ENCODE measurements around the gene ACTN4. TPM values are rescaled to one million over a fixed set of nuclear protein-coding genes. Genes with fewer than 3 reads are reported as not detected.

Gene ACTN4
- total and polyA plus RNA-seq, 2 donors (not counting 1 experiment from before 2014, with no cell fraction given) = 127 to 683 TPM

DNA sequence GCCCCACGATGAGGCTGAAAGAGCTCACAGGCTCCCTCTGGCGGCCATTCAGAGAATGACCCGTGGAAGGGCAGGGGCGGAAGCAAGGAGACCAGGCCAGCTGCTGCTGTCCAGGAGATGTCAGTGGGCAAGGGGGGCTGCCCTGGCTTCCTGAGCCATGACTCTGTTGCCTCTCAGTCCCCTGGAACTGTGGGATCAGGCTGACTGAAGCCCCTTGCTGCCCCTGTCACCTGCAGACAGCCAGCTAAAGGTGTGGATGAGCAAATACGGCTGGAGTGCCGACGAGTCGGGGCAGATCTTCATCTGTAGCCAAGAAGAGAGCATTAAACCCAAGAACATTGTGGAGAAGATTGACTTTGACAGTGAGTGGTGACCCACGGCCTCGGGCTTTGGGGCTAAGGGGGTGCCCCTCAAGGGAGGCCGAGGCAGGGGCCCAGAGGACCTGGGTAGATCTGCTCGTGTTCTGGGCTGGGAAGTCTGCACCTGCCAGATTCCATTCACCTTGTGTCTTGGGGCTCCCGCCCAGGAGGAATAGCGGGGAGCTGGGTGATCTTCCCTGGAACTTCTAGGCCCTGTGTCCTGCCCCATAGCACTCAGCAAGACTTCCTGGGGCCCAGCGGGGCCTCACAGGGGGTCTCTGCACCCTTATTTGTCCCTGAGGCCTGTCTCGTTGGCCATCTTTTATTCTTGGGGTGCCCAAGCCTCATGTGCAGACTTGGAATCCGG, 12.5 kb upstream of the ACTN4 start:
- TF ChIP-seq, protein P1, sequence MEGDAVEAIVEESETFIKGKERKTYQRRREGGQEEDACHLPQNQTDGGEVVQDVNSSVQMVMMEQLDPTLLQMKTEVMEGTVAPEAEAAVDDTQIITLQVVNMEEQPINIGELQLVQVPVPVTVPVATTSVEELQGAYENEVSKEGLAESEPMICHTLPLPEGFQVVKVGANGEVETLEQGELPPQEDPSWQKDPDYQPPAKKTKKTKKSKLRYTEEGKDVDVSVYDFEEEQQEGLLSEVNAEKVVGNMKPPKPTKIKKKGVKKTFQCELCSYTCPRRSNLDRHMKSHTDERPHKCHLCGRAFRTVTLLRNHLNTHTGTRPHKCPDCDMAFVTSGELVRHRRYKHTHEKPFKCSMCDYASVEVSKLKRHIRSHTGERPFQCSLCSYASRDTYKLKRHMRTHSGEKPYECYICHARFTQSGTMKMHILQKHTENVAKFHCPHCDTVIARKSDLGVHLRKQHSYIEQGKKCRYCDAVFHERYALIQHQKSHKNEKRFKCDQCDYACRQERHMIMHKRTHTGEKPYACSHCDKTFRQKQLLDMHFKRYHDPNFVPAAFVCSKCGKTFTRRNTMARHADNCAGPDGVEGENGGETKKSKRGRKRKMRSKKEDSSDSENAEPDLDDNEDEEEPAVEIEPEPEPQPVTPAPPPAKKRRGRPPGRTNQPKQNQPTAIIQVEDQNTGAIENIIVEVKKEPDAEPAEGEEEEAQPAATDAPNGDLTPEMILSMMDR (conservative IDR thresholded peaks at IDR 0.05 in 1 of 2, IDR thresholded peaks at IDR 0.05 in 1 of 2; ENCODE audit: low read depth in 1 of 2, low read length in 2 of 2) = peak; percentile 86 to 92
- TF ChIP-seq EZH2 (IDR thresholded peaks at IDR 0.05; ENCODE audit: low read length, missing control alignments) = no peak
- no peaks in the 10 kb centered on the region for H4K20me1 ChIP-seq (ENCODE audit: control insufficient read depth, extremely low read depth, insufficient read depth, low read length)
- no peaks in the 10 kb centered on the region for H3K79me2 ChIP-seq (ENCODE audit: control insufficient read depth, insufficient read depth, low read length)
- no peaks in the 10 kb centered on the region for H3K4me1 ChIP-seq (ENCODE audit: control insufficient read depth, extremely low read depth, insufficient read depth, low read length)
- no peak overlapping the region for H2AFZ ChIP-seq (ENCODE audit: low read length)
- H3K9me3 ChIP-seq (ENCODE audit: control insufficient read depth, insufficient read depth, low read depth, low read length) = no peaks in the 10 kb centered on the region
- H3K27me3 ChIP-seq (ENCODE audit: control insufficient read depth, insufficient read depth, low read length) = no peaks in the 10 kb centered on the region
- H3K27ac ChIP-seq (ENCODE audit: insufficient read depth, low read length) = peak overlapping the region; percentile 19
- H3K4me2 ChIP-seq (ENCODE audit: extremely low read depth, insufficient read depth, low read length) = no peak overlapping the region
- peaks cover 16% of the 10 kb centered on the region for H3K36me3 ChIP-seq (ENCODE audit: control insufficient read depth, insufficient read depth, low read length)
- H3K9ac ChIP-seq (ENCODE audit: insufficient read depth, low read length) = no peak overlapping the region
- H3K4me3 ChIP-seq (replicated peaks in 1 of 4; ENCODE audit: control extremely low read depth in 1 of 4, insufficient read depth in 1 of 4, low read depth in 3 of 4, low read length in 4 of 4) = no peak overlapping the region
- DNase-seq (ENCODE audit: low read depth in 2 of 2) = peak; percentile 30 to 64

DNA sequence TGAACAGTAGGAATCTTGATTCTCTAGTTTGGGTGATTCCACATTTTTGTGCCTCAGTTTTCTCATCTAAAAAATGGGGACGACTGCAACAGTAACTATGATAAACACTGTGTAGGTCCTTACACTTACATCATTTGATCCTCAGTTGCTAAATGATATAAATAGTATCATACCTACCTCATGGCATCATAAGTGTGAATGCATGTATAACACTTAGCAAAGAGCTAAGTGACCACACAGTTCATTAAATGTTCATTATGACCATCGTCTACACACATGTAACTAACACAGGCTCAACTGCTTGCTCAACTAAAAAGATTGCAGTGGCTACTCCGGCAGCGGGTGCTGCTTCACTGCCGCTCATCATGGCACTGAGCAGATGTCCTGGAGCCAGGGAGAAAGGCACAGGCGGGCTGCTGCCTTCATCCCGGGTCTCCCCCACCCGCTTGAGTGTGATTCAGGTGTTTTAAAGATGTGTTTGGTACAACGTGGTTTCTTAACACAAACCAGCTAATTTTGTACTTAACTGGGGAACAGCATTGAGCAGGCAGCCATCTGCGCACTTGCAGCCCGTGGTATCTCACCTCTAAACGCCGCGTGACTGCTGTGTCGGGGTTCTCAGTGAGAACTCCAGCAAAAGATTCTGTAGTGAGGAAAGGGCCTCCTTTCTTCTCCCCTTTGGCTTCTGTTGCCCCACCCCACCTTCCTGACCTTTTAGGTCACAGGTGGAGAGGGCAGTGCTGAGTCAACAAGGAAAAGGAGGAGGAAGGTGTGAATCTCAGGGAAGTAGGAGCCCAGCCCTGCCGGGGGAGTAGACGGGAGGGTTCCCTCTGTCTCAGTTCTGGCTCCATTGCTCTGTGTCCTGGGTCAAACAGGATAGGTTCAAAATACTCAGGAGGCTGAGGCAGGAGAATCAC, 11.7 kb upstream of the ACTN4 start:
- TF ChIP-seq, protein P1 (conservative IDR thresholded peaks at IDR 0.05 in 1 of 2, IDR thresholded peaks at IDR 0.05 in 1 of 2; ENCODE audit: low read depth in 1 of 2, low read length in 2 of 2) = no peak
- no peak for TF ChIP-seq EZH2 (IDR thresholded peaks at IDR 0.05; ENCODE audit: low read length, missing control alignments)
- H3K9me3 ChIP-seq (ENCODE audit: control insufficient read depth, insufficient read depth, low read depth, low read length) = no peaks in the 10 kb centered on the region
- peaks cover 16% of the 10 kb centered on the region for H3K36me3 ChIP-seq (ENCODE audit: control insufficient read depth, insufficient read depth, low read length)
- H3K9ac ChIP-seq (ENCODE audit: insufficient read depth, low read length) = no peak overlapping the region
- no peak for DNase-seq (ENCODE audit: low read depth in 2 of 2)
- no peaks in the 10 kb centered on the region for H3K4me1 ChIP-seq (ENCODE audit: control insufficient read depth, extremely low read depth, insufficient read depth, low read length)
- H3K79me2 ChIP-seq (ENCODE audit: control insufficient read depth, insufficient read depth, low read length) = no peaks in the 10 kb centered on the region
- no peak overlapping the region for H3K4me3 ChIP-seq (replicated peaks in 1 of 4; ENCODE audit: control extremely low read depth in 1 of 4, insufficient read depth in 1 of 4, low read depth in 3 of 4, low read length in 4 of 4)
- H2AFZ ChIP-seq (ENCODE audit: low read length) = no peak overlapping the region
- no peaks in the 10 kb centered on the region for H3K27me3 ChIP-seq (ENCODE audit: control insufficient read depth, insufficient read depth, low read length)
- H3K27ac ChIP-seq (ENCODE audit: insufficient read depth, low read length) = no peak overlapping the region
- no peaks in the 10 kb centered on the region for H4K20me1 ChIP-seq (ENCODE audit: control insufficient read depth, extremely low read depth, insufficient read depth, low read length)
- H3K4me2 ChIP-seq (ENCODE audit: extremely low read depth, insufficient read depth, low read length) = no peak overlapping the region

DNA sequence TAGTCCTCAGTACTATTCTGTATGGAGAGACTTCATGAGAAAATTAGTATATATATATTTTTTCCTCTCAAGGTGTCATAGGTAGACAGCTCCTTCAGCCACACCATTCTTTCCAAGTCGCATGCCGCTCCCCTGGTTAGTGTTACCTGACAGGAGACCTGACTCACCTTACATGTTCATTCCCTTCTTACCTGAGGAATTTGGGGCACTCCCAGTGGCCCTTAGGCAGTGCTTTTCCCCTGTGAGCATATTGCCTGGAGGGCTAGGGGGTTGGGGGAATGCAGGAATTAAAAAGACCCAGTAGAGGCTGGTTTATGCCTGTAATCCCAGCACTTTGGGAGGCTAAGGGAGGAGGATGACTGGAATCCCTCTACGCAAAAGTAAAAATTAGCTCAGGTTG, 9.0 kb upstream of the ACTN4 start:
- Histone ChIP-seq H2AFZ (ENCODE audit: low read length) (no peak overlapping the region), H3K9ac (ENCODE audit: insufficient read depth, low read length) (no peak overlapping the region), H3K27me3 (ENCODE audit: control insufficient read depth, insufficient read depth, low read length) (no peaks in the 10 kb centered on the region), H4K20me1 (ENCODE audit: control insufficient read depth, extremely low read depth, insufficient read depth, low read length) (no peaks in the 10 kb centered on the region), H3K4me2 (ENCODE audit: extremely low read depth, insufficient read depth, low read length) (no peak overlapping the region), H3K9me3 (ENCODE audit: control insufficient read depth, insufficient read depth, low read depth, low read length) (no peaks in the 10 kb centered on the region), H3K4me1 (ENCODE audit: control insufficient read depth, extremely low read depth, insufficient read depth, low read length) (no peaks in the 10 kb centered on the region), H3K36me3 (ENCODE audit: control insufficient read depth, insufficient read depth, low read length) (peaks cover 11% of the 10 kb centered on the region), H3K79me2 (ENCODE audit: control insufficient read depth, insufficient read depth, low read length) (no peaks in the 10 kb centered on the region), H3K27ac (ENCODE audit: insufficient read depth, low read length) (no peak overlapping the region), H3K4me3 (replicated peaks in 1 of 4; ENCODE audit: control extremely low read depth in 1 of 4, insufficient read depth in 1 of 4, low read depth in 3 of 4, low read length in 4 of 4) (no peak overlapping the region)
- DNase-seq (ENCODE audit: low read depth in 2 of 2) = no peak
- TF ChIP-seq, protein P1 (conservative IDR thresholded peaks at IDR 0.05 in 1 of 2, IDR thresholded peaks at IDR 0.05 in 1 of 2; ENCODE audit: low read depth in 1 of 2, low read length in 2 of 2) = no peak
- no peak for TF ChIP-seq EZH2 (IDR thresholded peaks at IDR 0.05; ENCODE audit: low read length, missing control alignments)

All from fibroblast of lung (primary cell).